Embryonic facial prominence (tissue), 1 donor: ENCODE measurements around the gene FERMT3.
"Not testable (repeated sequence)": the region's sequence is repeated elsewhere in the genome, so short reads cannot be mapped to it uniquely, and the experiment has no call there.

Experiments used
- DNase-seq: peaks from one replicate; pipeline ENCODE4 v3.0.0-alpha.2; 2016; ENCODE audit errors: extremely low spot score

FERMT3 gene

DNA sequence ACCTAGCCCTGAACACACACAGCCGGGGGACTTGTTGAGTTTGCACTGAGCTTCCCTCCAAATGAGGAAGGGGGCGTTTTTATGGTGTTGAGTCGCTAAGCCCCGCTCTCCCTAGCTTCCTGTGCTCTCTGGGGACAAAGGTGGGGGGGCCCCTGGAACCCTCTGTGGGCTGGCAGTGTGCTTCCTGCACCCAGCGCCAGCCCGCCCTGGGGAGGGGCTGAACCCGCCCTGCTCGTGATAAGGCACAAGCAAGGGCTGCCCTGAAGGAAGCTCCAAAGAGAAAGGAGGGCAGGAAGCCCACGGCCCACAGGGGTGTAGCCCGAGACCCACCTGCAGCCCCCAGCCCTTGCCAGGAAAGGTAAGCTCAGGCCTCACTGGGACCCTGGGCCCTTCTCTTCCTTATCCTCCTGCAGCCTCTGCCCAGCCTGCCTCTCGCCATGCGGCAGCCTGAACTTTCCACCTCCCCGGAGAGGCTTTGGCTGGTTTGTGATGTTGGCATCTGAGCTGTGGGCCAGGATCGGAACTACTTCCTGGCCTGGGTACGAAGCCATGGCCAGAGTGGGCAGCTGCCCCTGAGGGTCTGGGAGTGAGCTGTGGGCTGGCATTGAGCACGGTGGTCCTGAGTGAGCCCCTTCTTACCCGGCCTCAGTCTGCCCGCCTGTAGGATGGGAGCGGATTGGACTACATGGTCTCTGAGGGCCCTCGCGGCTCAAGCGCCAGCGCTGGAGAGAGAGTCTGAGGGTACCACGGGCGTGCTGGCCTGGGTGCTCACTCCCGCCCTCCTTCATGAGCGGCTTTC is at the start of gene FERMT3:
FERMT3 (plus strand) TSS at position 265 of the 799 bp plus-strand sequence. CDS start 644 bp downstream, outside the sequence.
- DNase-seq, result no peak

DNA sequence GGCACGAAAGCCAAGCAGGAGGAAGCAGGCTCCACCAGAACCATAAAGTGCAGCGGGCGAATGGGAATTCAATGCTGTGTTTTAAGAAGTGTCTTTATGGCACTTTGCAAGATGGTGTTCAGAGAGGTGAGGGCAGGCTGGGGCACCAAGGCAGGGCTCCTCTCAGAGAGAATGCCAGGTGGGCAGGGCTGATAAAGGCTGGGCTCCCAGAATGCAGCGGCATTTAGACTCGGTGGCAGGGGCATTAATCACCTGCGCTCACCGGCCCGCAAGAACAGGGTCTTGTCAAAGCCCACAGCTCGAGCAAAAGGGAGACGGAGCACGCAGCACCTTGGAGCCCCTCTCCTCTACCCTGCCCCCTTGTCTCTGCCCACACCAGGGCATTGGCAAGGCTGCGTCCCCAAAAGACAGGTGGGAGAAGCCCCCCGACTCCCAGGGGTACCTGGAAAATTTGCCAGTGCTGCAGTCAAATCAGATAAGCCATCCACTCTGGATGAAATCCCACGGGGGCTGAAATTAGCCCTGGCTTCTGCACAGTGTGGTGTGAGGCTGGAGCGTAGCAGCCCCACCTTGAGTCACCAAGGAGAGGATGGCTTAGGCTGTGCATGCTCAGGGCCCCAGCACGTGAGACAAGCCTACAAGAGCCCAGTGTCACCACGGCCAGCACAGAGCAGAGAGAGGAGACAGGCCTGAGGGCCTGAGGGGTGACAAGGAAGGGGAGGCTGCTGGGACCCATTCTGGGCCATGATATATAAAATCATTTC is 48.7 kb upstream of the FERMT3 start:
- no peak for DNase-seq

DNA sequence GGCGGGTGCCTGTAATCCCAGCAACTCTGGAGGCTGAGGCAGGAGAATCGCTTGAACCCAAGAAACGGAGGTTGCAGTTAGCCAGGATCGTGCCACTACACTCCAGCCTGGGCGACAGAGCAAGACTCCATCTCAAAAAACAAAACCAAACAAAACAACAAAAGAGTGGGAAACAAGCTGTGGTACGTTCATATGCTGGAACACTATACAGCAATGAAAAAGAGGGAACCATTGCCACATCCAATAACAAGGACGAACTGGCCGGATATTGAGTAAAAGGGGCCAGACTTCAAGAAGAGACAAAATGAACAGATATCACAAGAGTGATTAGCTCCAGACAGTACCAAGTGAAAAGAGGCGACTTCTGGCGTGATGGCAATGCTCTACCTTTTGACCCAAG is 45.5 kb upstream of the FERMT3 start:
- DNase-seq, result no peak

DNA sequence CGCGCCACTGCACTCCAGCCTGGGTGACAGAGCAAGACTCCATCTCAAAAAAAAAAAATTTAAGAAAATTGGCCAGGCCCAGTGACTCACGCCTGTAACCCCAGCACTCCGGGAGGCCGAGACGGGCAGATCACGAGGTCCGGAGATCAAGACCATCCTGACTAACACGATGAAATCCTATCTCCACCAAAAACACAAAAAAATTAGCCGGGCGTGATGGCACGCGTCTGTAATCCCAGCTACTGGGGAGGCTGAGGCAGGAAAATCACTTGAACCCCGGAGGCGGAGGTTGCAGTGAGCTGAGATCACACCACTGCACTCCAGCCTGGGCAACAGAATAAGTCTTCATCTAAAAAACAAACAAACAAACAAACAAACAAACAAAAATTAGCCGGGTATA is 43.8 kb upstream of the FERMT3 start:
- DNase-seq, result not testable (repeated sequence)

DNA sequence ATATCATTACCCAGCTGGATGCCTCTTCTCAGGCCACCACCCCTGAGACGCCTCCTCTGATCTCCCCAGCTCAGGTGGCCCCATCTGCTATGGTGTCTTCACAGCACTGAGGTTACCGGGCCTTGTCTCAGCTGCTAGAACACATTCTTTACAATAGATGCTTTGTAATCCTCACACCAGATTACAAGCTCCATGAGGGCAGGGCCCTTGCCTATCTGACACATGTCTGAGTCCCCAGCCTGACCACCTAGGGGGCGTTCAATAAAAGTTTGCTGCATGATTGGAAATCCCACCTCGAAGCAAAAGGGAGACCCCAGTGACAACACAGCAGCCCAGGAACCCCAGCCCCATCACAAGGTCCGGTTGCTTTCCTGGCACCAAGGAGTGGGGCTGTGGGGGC is 42.6 kb upstream of the FERMT3 start:
- DNase-seq, result no peak

DNA sequence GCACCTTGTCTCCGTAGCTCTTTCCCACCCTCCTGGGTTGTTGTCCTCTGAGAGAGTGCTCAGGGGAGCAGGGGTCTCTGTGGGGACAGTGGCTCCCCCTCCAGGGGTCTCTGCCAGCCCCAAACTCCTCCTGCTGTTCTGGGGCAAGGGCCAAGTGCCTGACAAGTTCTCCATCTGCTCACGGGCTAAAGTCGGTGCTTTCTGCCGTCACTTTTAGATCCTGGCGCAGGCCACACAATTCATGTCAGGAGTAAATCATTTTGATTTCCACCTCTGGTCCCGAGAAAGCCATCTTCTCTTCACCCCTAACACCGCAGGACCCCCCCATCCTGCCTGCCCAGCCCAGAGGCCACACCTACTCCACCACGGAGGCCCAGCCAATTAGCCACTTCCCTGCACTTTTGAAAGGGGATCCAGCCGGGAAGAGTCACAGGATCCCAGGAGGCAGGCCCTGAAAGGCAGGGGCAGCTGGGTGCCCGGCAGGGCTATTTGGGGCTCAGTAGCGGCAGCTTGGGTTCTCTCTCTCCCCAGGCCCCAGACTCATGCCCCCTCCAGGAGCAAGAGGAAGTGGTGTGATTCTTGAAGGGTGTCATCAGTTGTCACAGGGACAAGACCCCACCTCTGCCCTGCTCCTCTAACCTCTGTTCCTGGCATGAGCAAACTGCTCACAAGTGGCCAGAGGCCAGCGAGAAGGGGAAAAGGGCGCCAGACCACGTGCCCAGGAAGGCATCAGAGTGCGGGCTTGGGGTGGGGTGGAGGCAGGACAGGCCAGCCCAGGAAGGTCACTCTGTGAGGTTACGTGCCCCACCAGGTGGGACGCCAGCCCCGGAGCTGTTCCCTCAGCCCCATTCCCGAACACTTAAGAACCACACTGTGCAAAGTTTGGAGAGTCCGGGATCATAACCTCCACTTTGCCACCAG is 41.9 kb upstream of the FERMT3 start:
- no peak for DNase-seq

DNA sequence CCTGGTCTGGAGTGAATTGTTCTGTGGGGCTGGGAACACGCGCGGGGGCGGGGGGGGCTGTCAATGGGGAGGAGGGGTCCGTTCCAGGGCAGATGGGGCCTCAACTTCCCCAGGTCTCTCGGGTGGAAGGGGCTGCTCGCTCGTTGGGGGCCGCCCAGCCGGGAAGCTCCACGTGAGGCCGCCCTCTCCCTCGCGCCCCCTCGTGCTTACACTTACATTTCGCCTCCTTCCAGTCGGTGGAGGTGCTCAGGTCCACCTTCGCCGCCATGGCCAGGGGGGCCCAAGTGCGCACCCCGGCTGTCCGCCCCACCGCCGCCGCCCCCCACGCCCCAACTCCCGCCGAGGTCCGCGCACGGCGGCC is 41.1 kb upstream of the FERMT3 start:
- no peak for DNase-seq

DNA sequence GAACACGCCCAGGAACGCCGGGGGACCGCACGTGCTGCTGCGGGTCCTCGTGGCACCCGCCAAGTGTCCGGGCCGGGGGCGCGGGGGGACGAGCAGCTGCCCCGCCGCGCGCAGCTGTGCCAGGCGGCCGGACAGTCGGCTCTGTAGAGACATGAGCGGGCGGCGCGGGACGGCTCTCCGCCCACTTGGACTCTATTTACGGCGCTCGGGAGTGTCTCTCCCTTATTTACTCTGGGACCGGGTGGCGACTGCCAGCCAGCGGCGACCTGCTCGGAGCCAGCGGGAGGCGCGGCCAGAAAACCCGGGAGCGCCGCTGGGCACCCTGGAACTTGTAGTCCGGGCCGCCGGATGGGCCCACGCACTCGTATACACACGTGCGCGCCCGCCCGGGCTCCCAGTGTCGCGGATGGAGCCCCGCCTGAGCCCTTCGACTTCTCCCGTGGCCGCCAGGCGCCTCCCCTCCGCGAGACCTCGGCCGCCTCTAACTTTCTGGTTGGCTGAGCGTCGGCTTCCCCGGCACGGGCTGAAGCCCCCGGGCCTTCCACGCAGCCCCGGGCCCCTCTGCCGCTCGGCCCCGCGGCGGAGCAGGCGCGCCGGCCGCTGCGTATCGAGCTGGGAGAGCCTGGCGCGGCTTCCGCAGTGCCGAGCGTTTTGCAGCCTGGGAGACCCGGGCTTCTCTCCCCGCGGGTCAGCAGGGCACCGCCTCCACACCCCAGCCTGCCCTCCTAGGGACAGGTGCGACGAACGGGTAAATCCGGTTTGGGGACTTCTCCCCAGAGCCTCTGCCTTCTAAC is 40.5 kb upstream of the FERMT3 start, which contains the start of gene MACROD1:
MACROD1 (minus strand) TSS at position 272 of the 794 bp plus-strand sequence; CDS start at position 153, 119 bp downstream.
- no peak for DNase-seq

DNA sequence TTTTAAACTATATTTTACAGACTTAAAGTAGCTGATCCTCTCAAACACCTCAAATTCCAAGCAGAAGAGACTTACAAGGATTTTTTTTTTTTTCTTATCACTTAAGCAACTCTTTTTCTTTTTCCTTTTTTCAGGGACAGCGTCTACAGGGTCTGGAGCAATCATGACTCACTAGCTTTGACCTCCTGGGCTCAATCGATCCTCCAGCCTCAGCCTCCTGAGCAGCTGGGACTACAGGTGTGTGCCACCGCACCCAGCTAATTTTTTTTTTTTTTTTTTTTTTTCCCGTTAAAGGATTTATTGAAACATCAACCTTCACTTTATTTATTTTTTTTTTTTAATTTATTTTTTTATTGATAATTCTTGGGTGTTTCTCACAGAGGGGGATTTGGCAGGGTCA is 36.1 kb upstream of the FERMT3 start:
- no peak for DNase-seq

DNA sequence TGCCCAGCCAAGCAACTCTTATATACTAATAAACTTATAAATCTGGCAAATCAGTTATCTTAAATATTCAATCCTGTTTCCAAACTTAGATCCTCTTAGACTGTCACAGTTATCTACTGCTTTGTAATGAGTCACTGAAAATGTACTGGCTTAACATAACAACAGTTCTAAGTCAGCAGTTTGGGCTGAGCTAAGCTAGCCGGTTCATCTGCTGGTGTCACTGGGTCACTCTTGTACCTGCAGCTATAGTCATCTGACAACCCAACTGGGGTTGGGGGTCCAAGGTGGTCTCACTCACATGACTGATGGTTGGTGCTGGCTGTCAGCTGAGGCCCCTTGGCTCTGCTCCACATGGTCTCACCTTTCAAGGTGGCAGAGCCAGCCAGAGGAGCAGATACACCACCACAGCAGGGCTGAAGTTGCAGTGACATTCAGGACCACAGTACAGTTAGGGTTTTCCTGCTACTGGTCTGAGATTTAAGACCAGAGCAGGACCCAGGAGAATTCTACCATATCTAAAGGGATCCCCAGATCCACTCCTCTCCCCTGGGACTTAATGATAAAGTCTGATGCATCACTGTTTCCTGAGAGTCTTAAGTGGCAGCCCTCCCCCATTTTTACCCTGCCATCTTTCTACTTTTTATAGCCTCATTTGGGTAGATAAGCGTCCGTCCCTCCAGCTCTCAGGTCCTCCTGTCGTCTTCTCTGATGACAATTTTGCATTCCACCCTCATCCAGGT is 32.7 kb upstream of the FERMT3 start:
- no peak for DNase-seq

DNA sequence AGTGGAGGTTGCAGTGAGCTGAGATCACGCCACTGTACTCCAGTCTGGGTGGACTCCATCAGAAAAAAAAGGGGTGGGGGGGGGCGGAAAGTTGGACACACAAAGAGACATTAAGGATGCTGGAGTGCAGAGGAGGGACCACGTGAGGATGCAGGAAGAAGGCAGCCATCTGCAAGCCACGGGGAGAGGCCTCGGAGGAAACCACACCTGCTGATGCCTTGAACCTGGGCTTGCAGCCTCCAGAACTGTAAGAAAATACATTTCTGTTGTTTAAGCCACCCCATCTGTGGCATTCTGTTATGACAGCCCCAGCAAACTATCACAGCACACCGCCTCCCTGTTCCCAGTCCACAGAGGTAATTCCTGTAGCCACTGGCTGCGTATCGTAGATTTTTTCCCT is 29.8 kb upstream of the FERMT3 start:
- no peak for DNase-seq

DNA sequence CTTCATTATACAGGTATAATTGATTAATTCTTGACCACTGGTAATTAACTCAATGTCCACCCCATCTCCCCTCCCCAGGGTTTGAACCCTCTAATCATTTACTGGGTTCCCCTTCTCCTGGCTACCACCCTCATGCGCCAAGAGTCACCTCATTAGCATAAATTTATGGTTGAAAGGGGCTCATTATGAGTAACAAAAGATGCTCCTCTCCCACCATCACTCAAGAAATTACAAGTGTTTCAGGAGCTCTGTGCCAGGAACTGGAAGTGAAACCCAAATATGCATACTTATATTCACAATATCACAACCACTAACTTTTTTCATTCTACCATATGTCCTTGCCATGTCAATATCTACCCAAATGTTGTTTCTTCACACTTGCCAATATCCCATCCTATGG is 28.3 kb upstream of the FERMT3 start:
- no peak for DNase-seq

DNA sequence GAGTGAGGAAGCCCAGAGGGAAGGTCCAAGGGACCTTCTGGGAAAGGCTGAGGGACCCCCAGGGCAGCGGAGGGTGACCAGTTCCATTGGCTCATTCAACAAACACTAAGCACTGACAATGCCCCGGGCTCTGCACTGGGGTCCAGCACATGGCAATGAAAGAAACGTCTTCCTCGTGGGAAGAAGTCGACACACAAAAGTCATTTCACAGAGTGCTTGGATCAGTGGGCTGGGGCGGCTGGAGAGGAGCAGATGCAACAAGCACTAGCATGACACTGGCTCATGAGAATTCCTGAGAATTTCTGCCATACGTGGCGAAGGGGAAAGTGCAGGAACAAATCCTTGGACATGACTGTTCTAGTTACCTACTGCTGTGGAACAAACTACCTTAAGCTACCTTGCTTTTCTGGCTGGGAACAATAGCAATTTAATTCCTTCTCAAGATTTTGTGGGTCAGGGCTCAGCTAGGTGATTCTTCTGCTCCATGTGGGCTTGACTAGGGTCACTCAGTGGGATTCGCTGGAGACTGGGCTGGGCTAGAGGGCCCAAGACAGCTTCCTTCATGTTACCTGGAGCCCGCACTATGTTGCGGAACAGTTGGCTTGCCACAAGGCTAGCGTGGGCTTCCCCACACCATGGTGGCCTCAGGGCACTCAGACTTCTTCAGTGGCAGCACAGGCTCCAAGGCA is 27.4 kb upstream of the FERMT3 start:
- DNase-seq, result no peak

DNA sequence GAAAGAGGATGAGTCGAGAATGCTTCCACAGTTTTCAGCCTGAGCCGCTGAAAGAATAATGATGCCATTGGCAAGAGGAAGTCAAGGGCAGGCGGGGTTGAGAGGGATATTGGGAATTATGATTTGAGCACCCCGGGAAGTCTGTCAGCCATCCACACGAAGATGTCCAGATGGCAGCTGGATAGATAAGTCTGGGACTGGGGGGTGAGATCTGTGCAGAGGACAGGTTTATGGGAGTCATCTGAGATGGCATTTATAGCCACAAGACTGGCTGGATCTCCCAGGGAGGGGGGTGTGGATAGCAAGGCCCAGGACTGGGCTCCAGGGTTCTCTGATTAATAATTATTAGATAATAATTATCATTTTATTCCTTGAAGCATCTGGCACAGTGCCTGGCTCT is 25.6 kb upstream of the FERMT3 start:
- no peak for DNase-seq

DNA sequence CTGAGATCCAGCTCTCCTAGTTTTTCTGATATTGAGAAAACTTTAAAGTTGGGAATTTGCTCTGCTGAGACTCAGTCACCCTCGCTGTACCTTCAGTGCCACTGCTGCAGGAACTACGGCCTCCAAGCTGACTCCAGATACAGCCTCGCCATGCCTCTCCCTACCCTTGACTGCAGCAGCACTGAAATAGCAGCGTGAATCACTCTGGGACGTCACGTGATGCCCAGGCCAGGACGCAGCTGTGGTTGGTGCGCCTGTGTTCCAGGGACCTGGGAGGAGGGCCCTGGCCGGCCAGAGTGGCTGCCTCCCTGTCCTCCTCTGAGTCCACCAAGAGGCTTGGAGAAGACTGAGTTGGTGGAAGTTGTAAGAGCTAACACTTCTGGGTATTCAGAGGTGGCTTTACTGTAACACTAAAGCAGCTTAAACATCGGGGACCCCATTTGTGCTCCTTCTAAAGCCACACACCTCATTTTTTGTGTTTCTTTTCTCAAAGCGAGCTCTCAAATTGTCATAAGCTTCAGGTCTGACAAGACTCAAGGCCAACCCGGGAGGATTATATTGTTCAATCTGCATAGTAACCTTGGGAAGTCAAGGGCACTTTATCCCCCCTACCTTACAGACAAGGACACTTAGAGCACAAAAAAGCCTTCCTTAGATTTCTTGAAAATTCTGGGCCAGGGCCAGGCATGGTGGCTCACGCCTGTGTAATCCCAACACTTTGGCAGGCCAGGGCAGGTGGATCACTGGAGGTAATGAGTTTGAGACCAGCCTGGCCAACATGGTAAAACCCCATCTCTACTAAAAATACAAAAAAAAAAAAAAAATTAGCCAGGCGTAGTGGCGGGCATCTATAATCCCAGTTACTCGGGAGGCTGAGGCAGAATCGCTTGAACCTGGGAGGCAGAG is 24.8 kb upstream of the FERMT3 start:
- DNase-seq, result no peak

DNA sequence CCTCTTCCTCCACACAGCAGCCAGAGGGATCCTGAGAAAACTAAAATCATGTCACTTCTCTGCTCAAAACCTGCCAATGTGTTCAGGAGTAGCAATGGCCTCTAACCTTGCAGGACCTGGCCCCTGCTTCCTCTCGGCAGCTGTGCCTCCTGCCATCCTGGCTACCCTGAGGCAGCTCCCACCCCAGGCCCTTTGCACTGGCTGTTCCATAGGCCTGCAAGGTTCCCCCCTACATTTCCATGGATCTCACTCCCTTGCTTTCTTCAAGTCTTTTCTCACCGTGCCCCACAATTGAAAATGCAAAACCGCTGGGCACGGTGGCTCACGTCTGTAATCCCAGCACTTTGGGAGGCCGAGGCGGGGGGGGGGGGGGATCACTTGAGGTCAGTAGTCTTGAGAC is 22.6 kb upstream of the FERMT3 start:
- no peak for DNase-seq

DNA sequence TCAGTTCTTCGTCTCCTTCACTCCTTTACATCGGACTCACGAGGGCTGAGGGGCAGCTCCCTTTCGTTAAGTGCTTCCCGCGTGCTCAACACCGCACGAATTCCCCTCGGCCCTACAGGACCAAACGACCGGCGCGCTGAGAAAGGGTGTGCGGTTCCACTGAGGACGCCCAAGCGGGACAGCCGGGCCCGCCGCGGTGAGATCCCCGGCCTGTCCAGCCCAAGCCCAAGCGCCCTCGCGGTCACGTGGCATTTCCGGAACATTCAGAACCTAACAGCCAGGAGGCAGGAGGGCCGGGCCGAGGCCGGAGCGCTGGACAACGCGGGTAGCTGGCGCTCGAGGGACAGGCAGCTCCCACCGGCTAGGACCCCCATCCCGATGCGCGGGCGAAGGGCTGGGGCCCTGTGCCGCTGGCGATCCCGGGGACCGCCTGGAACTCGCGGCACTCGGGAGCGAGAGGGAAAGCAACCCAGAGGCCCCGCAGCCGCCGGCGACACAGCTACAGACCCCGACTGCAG is 21.3 kb upstream of the FERMT3 start:
- DNase-seq, result no peak

DNA sequence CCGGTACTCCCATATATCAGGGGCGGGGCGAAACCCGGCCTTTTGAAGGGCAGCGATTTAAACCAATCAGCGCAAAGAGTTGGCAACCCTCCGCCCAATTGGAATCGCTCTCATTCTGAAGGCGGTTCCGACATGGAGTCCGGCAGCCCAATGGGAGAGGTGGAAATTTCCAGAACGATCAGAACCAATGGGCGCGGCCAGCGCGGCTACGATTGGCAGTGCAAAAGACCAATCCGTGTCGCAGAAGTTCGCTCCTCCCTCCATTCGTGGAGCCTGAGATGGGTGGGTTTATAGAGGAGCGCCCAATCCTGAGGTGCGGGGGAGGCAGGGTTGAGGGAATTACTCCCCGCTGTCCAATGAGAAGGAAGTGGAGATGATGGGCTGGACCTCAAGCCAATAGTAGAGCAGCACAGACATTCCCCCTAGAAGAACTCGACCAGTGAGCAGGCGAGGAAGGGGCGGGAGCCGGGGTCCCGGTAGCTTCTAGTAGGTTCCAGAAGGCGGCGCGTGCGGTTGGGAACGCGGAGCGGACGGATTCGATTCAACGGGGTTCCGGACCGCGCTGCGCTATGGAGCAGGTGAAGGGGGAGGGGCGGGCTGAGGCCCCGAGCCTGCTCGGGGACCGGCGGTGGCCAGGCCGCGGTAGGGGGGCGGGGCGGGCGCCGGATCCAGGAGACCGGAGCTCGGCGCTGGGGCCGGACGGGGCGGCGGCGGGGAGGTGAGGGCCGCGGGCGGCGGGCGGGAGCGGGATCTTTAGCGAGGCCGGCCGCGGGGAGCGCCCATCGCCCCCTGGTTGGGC is 20.6 kb upstream of the FERMT3 start, which contains the start of gene STIP1:
STIP1 (plus strand) TSS at position 479 of the 799 bp plus-strand sequence; CDS start at position 570, 91 bp downstream.
- peak; percentile 99 for DNase-seq
